H9 (cell line): ENCODE results near the gene LMOD3. TPM values are rescaled to one million over a fixed set of nuclear protein-coding genes. Genes with fewer than 3 reads are reported as not detected.

ENCODE experiments used
- DNase-seq: peaks from one replicate; pipeline ENCODE4 v3.0.0-alpha.2; 2017
- H2AFZ ChIP-seq: one replicate; pipeline ENCODE4 v1.6.1; 2013; ENCODE audit warnings: mild to moderate bottlenecking, low read length, control low read depth, moderate library complexity
- H2AK5ac ChIP-seq: 2 replicates; pipeline ENCODE4 v1.6.1; 2013; ENCODE audit warnings: low read length, control low read depth, mixed read lengths; ENCODE audit not compliant: insufficient read length
- H2BK120ac ChIP-seq: one replicate; pipeline ENCODE4 v1.6.1; 2013; ENCODE audit warnings: low read depth, mild to moderate bottlenecking, low read length, control low read depth, inconsistent platforms; ENCODE audit not compliant: poor library complexity, severe bottlenecking
- H2BK12ac ChIP-seq: 2 replicates; pipeline ENCODE4 v1.6.1; 2013; ENCODE audit warnings: low read length, control low read depth, mixed read lengths, low read depth; ENCODE audit not compliant: insufficient read length
- H2BK15ac ChIP-seq: 2 replicates; pipeline ENCODE4 v1.6.1; 2013; ENCODE audit warnings: low read depth, low read length, control low read depth
- H2BK20ac ChIP-seq: one replicate; pipeline ENCODE4 v1.6.1; 2013; ENCODE audit warnings: low read depth, mild to moderate bottlenecking, low read length, control low read depth, inconsistent platforms; ENCODE audit not compliant: poor library complexity, severe bottlenecking
- H2BK5ac ChIP-seq: 2 replicates; pipeline ENCODE4 v1.6.1; 2013; ENCODE audit warnings: low read length, control low read depth, mixed read lengths; ENCODE audit not compliant: insufficient read length
- H3K14ac ChIP-seq: 2 replicates; pipeline ENCODE4 v1.6.1; 2013; ENCODE audit warnings: low read length, control low read depth; ENCODE audit not compliant: insufficient read depth
- H3K18ac ChIP-seq: 2 replicates; pipeline ENCODE4 v1.6.1; 2013; ENCODE audit warnings: low read depth, mild to moderate bottlenecking, mixed read lengths, low read length, control low read depth; ENCODE audit not compliant: insufficient read length
- H3K23ac ChIP-seq: 2 replicates; pipeline ENCODE4 v1.6.1; 2013; ENCODE audit warnings: low read length, control low read depth, mixed read lengths, low read depth; ENCODE audit not compliant: insufficient read length
- H3K23me2 ChIP-seq: 2 replicates; pipeline ENCODE4 v1.6.1; 2013; ENCODE audit warnings: low read depth, mild to moderate bottlenecking, mixed read lengths, low read length, control low read depth; ENCODE audit not compliant: insufficient read length, poor library complexity, severe bottlenecking
- H3K27ac ChIP-seq: 2 replicates; pipeline ENCODE4 v1.5.1; 2013; ENCODE audit warnings: low read length, control low read depth, mixed read lengths, low read depth; ENCODE audit not compliant: insufficient read length
- H3K27me3 ChIP-seq: 2 replicates; pipeline ENCODE4 v1.6.1; 2013; ENCODE audit warnings: low read length, control low read depth, inconsistent platforms; ENCODE audit not compliant: insufficient read depth
- H3K4ac ChIP-seq: 2 replicates; pipeline ENCODE4 v1.6.1; 2013; ENCODE audit warnings: low read depth, mild to moderate bottlenecking, control low read depth, inconsistent platforms, low read length, moderate library complexity
- H3K4me1 ChIP-seq: 2 replicates; pipeline ENCODE4 v1.6.1; 2013; ENCODE audit warnings: low read length, control low read depth, inconsistent platforms; ENCODE audit not compliant: insufficient read depth
- H3K4me2 ChIP-seq: 2 replicates; pipeline ENCODE4 v1.6.1; 2013; ENCODE audit warnings: low read length, control low read depth, mixed read lengths; ENCODE audit not compliant: insufficient read length, insufficient read depth
- H3K56ac ChIP-seq: 2 replicates; pipeline ENCODE4 v1.6.1; 2013; ENCODE audit warnings: low read depth, mild to moderate bottlenecking, mixed read lengths, low read length, control low read depth; ENCODE audit not compliant: insufficient read length
- H3K79me1 ChIP-seq: 2 replicates; pipeline ENCODE4 v1.6.1; 2013; ENCODE audit warnings: low read depth, mild to moderate bottlenecking, moderate library complexity, low read length, control low read depth, inconsistent platforms; ENCODE audit not compliant: insufficient read depth, poor library complexity, severe bottlenecking
- H3K79me2 ChIP-seq: 2 replicates; pipeline ENCODE4 v1.6.1; 2013; ENCODE audit warnings: low read length, control low read depth, inconsistent platforms; ENCODE audit not compliant: insufficient read depth
- H3K9ac ChIP-seq: 2 replicates; pipeline ENCODE4 v1.6.1; 2013; ENCODE audit warnings: low read length, control low read depth, mixed read lengths; ENCODE audit not compliant: insufficient read length; ENCODE audit errors: extremely low read depth
- H3K9me3 ChIP-seq: one replicate; pipeline ENCODE4 v1.6.1; 2013; ENCODE audit warnings: low read depth, low read length, inconsistent platforms; ENCODE audit not compliant: control insufficient read depth
- H3T11ph ChIP-seq: one replicate; pipeline ENCODE4 v1.6.1; 2013; ENCODE audit warnings: mild to moderate bottlenecking, low read length, control low read depth, inconsistent platforms
- H4K20me1 ChIP-seq: one replicate; pipeline ENCODE4 v1.6.1; 2013; ENCODE audit not compliant: control insufficient read depth, insufficient read length, insufficient read depth
- H4K5ac ChIP-seq: 2 replicates; pipeline ENCODE4 v1.6.1; 2013; ENCODE audit warnings: low read depth, mild to moderate bottlenecking, mixed read lengths, low read length, control low read depth; ENCODE audit not compliant: insufficient read length
- H4K8ac ChIP-seq: replicated peaks from 2 replicates; pipeline ENCODE4 v1.6.1; 2013; ENCODE audit warnings: low read length, control low read depth, mixed read lengths, low read depth; ENCODE audit not compliant: insufficient read length
- H4K91ac ChIP-seq: 2 replicates; pipeline ENCODE4 v1.6.1; 2013; ENCODE audit warnings: low read depth, mild to moderate bottlenecking, moderate library complexity, mixed read lengths, low read length, control low read depth; ENCODE audit not compliant: insufficient read length
- H3K27ac Mint-ChIP-seq, 3 experiments: 2 replicates in 2 of 3; 3 replicates in 1 of 3; pipeline ENCODE4 v1.8.0; 2020 to 2021; ENCODE audit warnings: mixed read lengths in 3 of 3, mild to moderate bottlenecking in 1 of 3, moderate library complexity in 1 of 3
- H3K27me3 Mint-ChIP-seq: 2 replicates; pipeline ENCODE4 v1.8.0; 2021; ENCODE audit warnings: low read depth, mild to moderate bottlenecking, moderate library complexity, mixed read lengths
- H3K36me3 Mint-ChIP-seq, 3 experiments: 2 replicates in 2 of 3; 3 replicates in 1 of 3; pipeline ENCODE4 v1.8.0; 2020 to 2021; ENCODE audit warnings: low read depth in 3 of 3, mixed read lengths in 3 of 3; ENCODE audit not compliant: insufficient read depth in 1 of 3
- H3K4me1 Mint-ChIP-seq, 2 experiments: 2 replicates each; pipeline ENCODE4 v1.8.0; 2020; ENCODE audit warnings: mixed read lengths in 2 of 2
- H3K4me3 Mint-ChIP-seq, 2 experiments: 2 replicates in 1 of 2; 3 replicates in 1 of 2; pipeline ENCODE4 v1.8.0; 2020 to 2021; ENCODE audit warnings: mild to moderate bottlenecking in 2 of 2, mixed read lengths in 2 of 2, moderate library complexity in 1 of 2
- H3K9me3 Mint-ChIP-seq, 2 experiments: 2 replicates in 1 of 2; 3 replicates in 1 of 2; pipeline ENCODE4 v1.8.0; 2020; ENCODE audit warnings: mild to moderate bottlenecking in 2 of 2, mixed read lengths in 2 of 2, moderate library complexity in 1 of 2
- WGBS: extraction: QIAGEN DNeasy Blood & Tissue Kit; methylation state at CpG from one replicate; pipeline ENCODE4 v1.1.7; 2013; ENCODE audit warnings: missing lambda C conversion rate, low lambda C conversion rate, mixed read lengths; ENCODE audit not compliant: insufficient read length; ENCODE audit errors: extremely low coverage; 5-methylcytosine and 5-hydroxymethylcytosine counted together
- total RNA-seq: library from RNA; stranded (reverse); gene quantifications from 2 replicates; pipeline ENCODE4 v1.2.1, GENCODE V29; 2021
- TF ChIP-seq, protein P1 (sequence below): fragments of 200-600 bp; sonication (generic); conservative IDR thresholded peaks from 3 replicates; pipeline ENCODE4 v1.8.0; 2021; ENCODE audit warnings: antibody characterized with exemption, mild to moderate bottlenecking

The LMOD3 gene
- total RNA-seq, 1 experiment from 2014 or later: not detected

DNA sequence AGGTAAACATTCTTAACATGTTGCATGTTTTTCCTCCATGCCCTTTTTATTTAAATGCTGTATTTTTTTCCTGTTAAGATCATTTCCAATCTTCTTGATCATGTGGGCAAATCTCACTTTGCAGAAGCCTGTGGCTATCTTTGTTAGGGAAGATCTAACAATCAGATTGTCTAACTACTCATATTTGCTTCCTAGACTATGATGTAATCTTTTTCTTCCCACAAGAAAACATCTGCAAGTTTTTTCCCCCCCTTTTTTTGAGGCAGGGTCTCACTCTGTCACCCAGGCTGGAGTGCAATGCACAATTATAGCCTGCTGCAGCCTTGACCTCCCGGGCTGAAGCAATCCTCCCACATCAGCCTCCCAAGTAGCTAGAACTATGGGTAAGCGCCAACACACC lies 15.0 kb upstream of the LMOD3 start:
- Histone ChIP-seq H3K4me2 (no peak overlapping the region), H3K14ac (no peak overlapping the region), H4K91ac (no peak overlapping the region), H3K27ac (no peak overlapping the region), H3K4me1 (no peaks in the 10 kb centered on the region), H4K20me1 (no peaks in the 10 kb centered on the region), H4K5ac (no peak overlapping the region), H3K18ac (no peak overlapping the region), H2BK5ac (no peak overlapping the region), H3K23ac (no peak overlapping the region), H2AK5ac (no peak overlapping the region), H3K79me1 (no peaks in the 10 kb centered on the region), H3T11ph (no peak overlapping the region), H2AFZ (no peak overlapping the region), H3K27me3 (no peaks in the 10 kb centered on the region), H3K56ac (no peak overlapping the region), H2BK20ac (no peak overlapping the region), H3K9ac (no peak overlapping the region), H3K23me2 (no peaks in the 10 kb centered on the region), H2BK15ac (no peak overlapping the region), H4K8ac (no peak overlapping the region), H3K9me3 (no peaks in the 10 kb centered on the region), H3K79me2 (no peaks in the 10 kb centered on the region), H2BK120ac (no peak overlapping the region), H2BK12ac (no peak overlapping the region), H3K4ac (no peak overlapping the region)
- TF ChIP-seq, protein P1, sequence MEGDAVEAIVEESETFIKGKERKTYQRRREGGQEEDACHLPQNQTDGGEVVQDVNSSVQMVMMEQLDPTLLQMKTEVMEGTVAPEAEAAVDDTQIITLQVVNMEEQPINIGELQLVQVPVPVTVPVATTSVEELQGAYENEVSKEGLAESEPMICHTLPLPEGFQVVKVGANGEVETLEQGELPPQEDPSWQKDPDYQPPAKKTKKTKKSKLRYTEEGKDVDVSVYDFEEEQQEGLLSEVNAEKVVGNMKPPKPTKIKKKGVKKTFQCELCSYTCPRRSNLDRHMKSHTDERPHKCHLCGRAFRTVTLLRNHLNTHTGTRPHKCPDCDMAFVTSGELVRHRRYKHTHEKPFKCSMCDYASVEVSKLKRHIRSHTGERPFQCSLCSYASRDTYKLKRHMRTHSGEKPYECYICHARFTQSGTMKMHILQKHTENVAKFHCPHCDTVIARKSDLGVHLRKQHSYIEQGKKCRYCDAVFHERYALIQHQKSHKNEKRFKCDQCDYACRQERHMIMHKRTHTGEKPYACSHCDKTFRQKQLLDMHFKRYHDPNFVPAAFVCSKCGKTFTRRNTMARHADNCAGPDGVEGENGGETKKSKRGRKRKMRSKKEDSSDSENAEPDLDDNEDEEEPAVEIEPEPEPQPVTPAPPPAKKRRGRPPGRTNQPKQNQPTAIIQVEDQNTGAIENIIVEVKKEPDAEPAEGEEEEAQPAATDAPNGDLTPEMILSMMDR: no peak
- DNase-seq: no peak
- Mint-ChIP-seq H3K9me3 (no peaks in the 10 kb centered on the region), H3K36me3 (no peaks in the 10 kb centered on the region), H3K4me3 (no peak overlapping the region), H3K4me1 (no peaks in the 10 kb centered on the region), H3K27me3 (peaks cover 52% of the 10 kb centered on the region), H3K27ac (no peak overlapping the region)
- WGBS: no CpG with 5 or more reads among the region's 2 CpGs
